ENCODE data around the gene KCTD15. TPM values are rescaled to one million over a fixed set of nuclear protein-coding genes. Genes with fewer than 3 reads are reported as not detected.
"Not testable (repeated sequence)": the region's sequence is repeated elsewhere in the genome, so short reads cannot be mapped to it uniquely, and the experiment has no call there.

KCTD15 gene
- total RNA-seq, 1 donor from 2014 or later, result 61.3 TPM

- Mint-ChIP-seq H3K4me3 (ENCODE audit: low read depth) (no peak overlapping the region), H3K4me1 (ENCODE audit: low read depth) (peaks cover under 1% of the 10 kb centered on the region), H3K9me3 (ENCODE audit: low read depth) (no peaks in the 10 kb centered on the region), H3K27ac (no peak overlapping the region), H3K36me3 (ENCODE audit: insufficient read depth) (peaks cover 5% of the 10 kb centered on the region), H3K27me3 (peaks cover 23% of the 10 kb centered on the region)
- no peak for DNase-seq (ENCODE audit: low spot score, unreplicated experiment)
- TF ChIP-seq CTCF (IDR thresholded peaks at IDR 0.05; ENCODE audit: unreplicated experiment), result no peak
These were observed 19.0 kb downstream of the KCTD15 start for GRCh38 chr19:33815380-33816340.

GRCh38 chr19:33818411-33818810 is 21.7 kb downstream of the KCTD15 start:
- Mint-ChIP-seq H3K36me3 (ENCODE audit: insufficient read depth) (no peaks in the 10 kb centered on the region), H3K27ac (no peak overlapping the region), H3K27me3 (peaks cover 42% of the 10 kb centered on the region), H3K9me3 (ENCODE audit: low read depth) (no peaks in the 10 kb centered on the region), H3K4me3 (ENCODE audit: low read depth) (no peak overlapping the region), H3K4me1 (ENCODE audit: low read depth) (peaks cover 2% of the 10 kb centered on the region)
- no peak for TF ChIP-seq CTCF (IDR thresholded peaks at IDR 0.05; ENCODE audit: unreplicated experiment)
- no peak for DNase-seq (ENCODE audit: low spot score, unreplicated experiment)

DNA sequence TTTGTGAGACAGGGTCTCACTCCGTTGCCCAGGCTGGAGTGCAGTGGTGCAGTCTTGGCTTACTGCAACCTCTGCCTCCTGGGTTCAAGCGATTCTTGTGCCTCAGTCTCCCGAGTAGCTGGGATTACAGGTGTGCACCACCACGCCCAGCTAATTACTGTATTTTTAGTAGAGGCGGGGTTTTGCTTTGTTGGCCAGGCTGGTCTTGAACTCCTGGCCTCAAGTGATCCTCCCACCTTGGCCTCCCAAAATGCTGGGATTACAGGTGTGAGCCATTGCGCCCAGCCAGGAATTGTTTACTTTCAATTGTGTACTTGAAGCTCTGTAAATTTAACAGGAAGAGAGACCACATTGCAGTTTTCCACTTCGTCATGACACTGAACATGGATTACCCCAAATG is 22.4 kb downstream of the KCTD15 start:
- H3K4me3 Mint-ChIP-seq (ENCODE audit: low read depth), result peak overlapping the region; percentile 35

GRCh38 chr19:33819506-33819879 is 22.8 kb downstream of the KCTD15 start:
- DNase-seq (ENCODE audit: low spot score, unreplicated experiment), result no peak
- no peaks in the 10 kb centered on the region for H3K36me3 Mint-ChIP-seq (ENCODE audit: insufficient read depth)
- no peaks in the 10 kb centered on the region for H3K9me3 Mint-ChIP-seq (ENCODE audit: low read depth)
- peaks cover 2% of the 10 kb centered on the region for H3K4me1 Mint-ChIP-seq (ENCODE audit: low read depth)
- peaks cover 42% of the 10 kb centered on the region for H3K27me3 Mint-ChIP-seq
- peak overlapping the region; percentile 35 for H3K4me3 Mint-ChIP-seq (ENCODE audit: low read depth)
- TF ChIP-seq CTCF (IDR thresholded peaks at IDR 0.05; ENCODE audit: unreplicated experiment), result no peak
- no peak overlapping the region for H3K27ac Mint-ChIP-seq

More for the DNA sequence above, 22.4 kb downstream of the KCTD15 start:
- DNase-seq (ENCODE audit: low spot score, unreplicated experiment); H3K27ac Mint-ChIP-seq; H3K9me3 Mint-ChIP-seq (ENCODE audit: low read depth); H3K4me1 Mint-ChIP-seq (ENCODE audit: low read depth); H3K36me3 Mint-ChIP-seq (ENCODE audit: insufficient read depth): not testable (repeated sequence)
- peaks cover 42% of the 10 kb centered on the region for H3K27me3 Mint-ChIP-seq

- Mint-ChIP-seq H3K27me3 (peaks cover 42% of the 10 kb centered on the region), H3K36me3 (ENCODE audit: insufficient read depth) (no peaks in the 10 kb centered on the region), H3K4me1 (ENCODE audit: low read depth) (peaks cover 2% of the 10 kb centered on the region), H3K4me3 (ENCODE audit: low read depth) (peak overlapping the region; percentile 61), H3K27ac (no peak overlapping the region), H3K9me3 (ENCODE audit: low read depth) (no peaks in the 10 kb centered on the region)
- no peak for TF ChIP-seq CTCF (IDR thresholded peaks at IDR 0.05; ENCODE audit: unreplicated experiment)
- peak; percentile 46 for DNase-seq (ENCODE audit: low spot score, unreplicated experiment)
These were observed 23.5 kb downstream of the KCTD15 start for GRCh38 chr19:33819880-33820781.

All from progenitor cell of endocrine pancreas (in vitro differentiated cells).